OCI-LY3 (cell line): Measurements from ENCODE around the gene LIPC.

Experiments used
- H2AFZ ChIP-seq: fragments of 200-600, 300-600 bp; shearing (Covaris generic); 2 replicates; pipeline ENCODE4 v1.6.0; 2014; ENCODE audit warnings: antibody characterized with exemption, low read depth, low read length
- H3K27ac ChIP-seq: fragments of 200-600, 300-600 bp; sonication (generic); 2 replicates; pipeline ENCODE4 v1.5.1; 2014; ENCODE audit warnings: mild to moderate bottlenecking, low read length, moderate library complexity, mixed read lengths
- H3K27me3 ChIP-seq: fragments of 200-600, 300-600 bp; sonication (generic); 2 replicates; pipeline ENCODE4 v1.6.1; 2014; ENCODE audit warnings: low read depth, low read length, mixed read lengths
- H3K36me3 ChIP-seq: fragments of 200-600, 300-600 bp; sonication (generic); replicated peaks from 2 replicates; pipeline ENCODE3; 2014; ENCODE audit warnings: low read depth, low read length, mixed read lengths
- H3K4me1 ChIP-seq: fragments of 300-600, 200-600 bp; sonication (generic); 2 replicates; pipeline ENCODE4 v1.6.1; 2014; ENCODE audit warnings: low read length, mixed read lengths
- H3K4me2 ChIP-seq: fragments of 200-600, 300-600 bp; sonication (generic); 2 replicates; pipeline ENCODE4 v1.6.1; 2014; ENCODE audit warnings: low read length, mixed read lengths
- H3K4me3 ChIP-seq: fragments of 300-600, 200-600 bp; sonication (generic); 2 replicates; pipeline ENCODE4 v1.5.1; 2014; ENCODE audit warnings: antibody characterized with exemption, mild to moderate bottlenecking, low read length, moderate library complexity
- H3K79me2 ChIP-seq: fragments of 300-600, 200-600 bp; shearing (Covaris generic); 2 replicates; pipeline ENCODE4 v1.6.1; 2014; ENCODE audit warnings: mild to moderate bottlenecking, low read length, mixed read lengths
- H3K9ac ChIP-seq: fragments of 300-600, 200-600 bp; shearing (Covaris generic); 2 replicates; pipeline ENCODE4 v1.6.0; 2014; ENCODE audit warnings: mild to moderate bottlenecking, low read length, moderate library complexity
- H3K9me3 ChIP-seq: fragments of 200-600, 300-600 bp; shearing (Covaris generic); 2 replicates; pipeline ENCODE4 v1.6.1; 2014; ENCODE audit warnings: low read length, mixed read lengths; ENCODE audit not compliant: insufficient read depth
- H4K20me1 ChIP-seq: fragments of 200-600, 300-600 bp; sonication (generic); 2 replicates; pipeline ENCODE4 v1.6.1; 2016; ENCODE audit warnings: low read length, mixed read lengths; ENCODE audit not compliant: insufficient read depth
- EZH2phosphoT487 ChIP-seq: fragments of 200-600 bp; shearing (Covaris generic); IDR thresholded peaks from 2 replicates; pipeline ENCODE4 v1.6.1; 2018; ENCODE audit warnings: antibody characterized with exemption, mixed run types, low read depth
- TF ChIP-seq, protein P1 (sequence below): fragments of 200-600, 300-600 bp; sonication (generic); IDR thresholded peaks from 2 replicates; pipeline ENCODE4 v1.5.1; 2014; ENCODE audit warnings: antibody characterized with exemption, low read length, low read depth

The LIPC gene

DNA sequence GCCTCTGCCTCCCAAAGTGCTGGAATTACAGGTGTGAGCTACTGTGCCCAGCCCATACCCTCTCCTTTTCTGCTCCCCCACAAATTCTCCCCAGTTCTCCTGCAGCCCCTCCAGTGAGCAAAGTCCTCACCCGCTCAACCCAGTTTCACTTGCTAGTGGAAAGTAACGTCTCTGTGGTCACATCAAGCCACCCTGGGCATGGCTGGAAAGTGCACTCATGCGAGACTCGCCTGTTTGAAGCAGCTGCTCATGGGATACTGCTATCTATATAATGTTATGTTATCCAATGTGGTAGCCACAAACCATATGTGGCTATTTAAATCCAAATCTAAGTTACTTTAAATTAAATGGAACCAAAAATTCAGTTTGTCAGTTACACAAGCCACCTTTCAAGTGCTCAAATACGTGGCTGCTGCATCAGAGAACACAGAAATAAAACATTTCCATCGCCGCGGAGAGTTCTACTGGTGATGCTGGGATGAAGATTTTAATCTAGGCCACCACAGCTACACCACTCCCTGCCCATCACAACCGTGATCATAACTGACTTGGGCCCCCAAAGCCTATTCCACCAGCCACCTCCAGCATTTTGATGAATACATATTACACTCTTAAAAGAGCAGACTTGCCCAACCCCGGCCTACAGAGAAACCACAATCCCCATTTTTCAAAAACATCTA lies 119.4 kb downstream of the LIPC start:
- H3K27ac ChIP-seq, result no peak overlapping the region

DNA sequence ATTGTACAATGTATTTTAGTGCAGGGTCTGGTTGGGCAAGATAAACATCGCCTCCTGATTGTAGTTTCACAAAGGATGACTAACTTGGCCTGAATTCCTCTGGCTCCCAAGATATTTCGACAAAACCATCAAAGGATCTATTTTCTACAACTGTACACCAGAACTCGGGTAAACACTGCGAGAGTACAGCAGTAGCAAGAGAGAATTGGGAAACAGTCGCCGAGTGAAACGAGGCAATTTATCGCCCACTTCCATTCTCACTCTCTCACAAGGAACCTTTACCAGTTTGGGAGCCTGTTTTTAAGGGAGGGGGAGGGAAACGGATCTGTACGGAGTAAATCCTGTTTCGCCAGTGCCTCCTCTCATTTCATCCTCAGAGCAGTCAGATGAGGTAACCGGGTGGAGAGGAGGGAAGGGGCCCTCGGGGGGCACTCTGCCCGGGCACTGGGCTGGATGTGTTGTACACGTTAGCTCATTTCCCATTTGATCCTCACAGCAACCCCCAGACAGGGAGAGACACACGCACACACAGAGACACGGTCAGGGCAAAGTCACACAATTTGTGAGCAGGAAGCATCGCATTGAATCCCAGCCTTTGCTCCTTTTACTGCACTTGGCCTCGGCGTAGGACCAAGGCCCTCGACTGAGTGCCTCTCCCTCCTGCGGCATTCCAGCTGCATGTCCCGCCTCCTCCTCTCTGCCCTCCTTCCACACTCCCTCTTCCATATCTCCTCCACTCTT lies 120.1 kb downstream of the LIPC start:
- Histone ChIP-seq H2AFZ (no peak overlapping the region), H3K27me3 (peaks cover 2% of the 10 kb centered on the region; the same call in 1 of the 2 replicates), H3K4me1 (no peaks in the 10 kb centered on the region), H3K4me3 (no peak overlapping the region), H3K9ac (no peak overlapping the region), H3K27ac (no peak overlapping the region), H4K20me1 (no peaks in the 10 kb centered on the region), H3K79me2 (no peaks in the 10 kb centered on the region), H3K9me3 (no peaks in the 10 kb centered on the region), H3K36me3 (no peaks in the 10 kb centered on the region), H3K4me2 (no peak overlapping the region)
- TF ChIP-seq EZH2phosphoT487, result no peak
- TF ChIP-seq, protein P1, sequence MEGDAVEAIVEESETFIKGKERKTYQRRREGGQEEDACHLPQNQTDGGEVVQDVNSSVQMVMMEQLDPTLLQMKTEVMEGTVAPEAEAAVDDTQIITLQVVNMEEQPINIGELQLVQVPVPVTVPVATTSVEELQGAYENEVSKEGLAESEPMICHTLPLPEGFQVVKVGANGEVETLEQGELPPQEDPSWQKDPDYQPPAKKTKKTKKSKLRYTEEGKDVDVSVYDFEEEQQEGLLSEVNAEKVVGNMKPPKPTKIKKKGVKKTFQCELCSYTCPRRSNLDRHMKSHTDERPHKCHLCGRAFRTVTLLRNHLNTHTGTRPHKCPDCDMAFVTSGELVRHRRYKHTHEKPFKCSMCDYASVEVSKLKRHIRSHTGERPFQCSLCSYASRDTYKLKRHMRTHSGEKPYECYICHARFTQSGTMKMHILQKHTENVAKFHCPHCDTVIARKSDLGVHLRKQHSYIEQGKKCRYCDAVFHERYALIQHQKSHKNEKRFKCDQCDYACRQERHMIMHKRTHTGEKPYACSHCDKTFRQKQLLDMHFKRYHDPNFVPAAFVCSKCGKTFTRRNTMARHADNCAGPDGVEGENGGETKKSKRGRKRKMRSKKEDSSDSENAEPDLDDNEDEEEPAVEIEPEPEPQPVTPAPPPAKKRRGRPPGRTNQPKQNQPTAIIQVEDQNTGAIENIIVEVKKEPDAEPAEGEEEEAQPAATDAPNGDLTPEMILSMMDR, result no peak

More for the DNA sequence above, 119.4 kb downstream of the LIPC start:
- peaks cover 2% of the 10 kb centered on the region; the same call in 1 of the 2 replicates for H3K27me3 ChIP-seq
- TF ChIP-seq, protein P1, result no peak
- no peak for TF ChIP-seq EZH2phosphoT487
- no peaks in the 10 kb centered on the region for H3K9me3 ChIP-seq
- no peak overlapping the region for H3K4me3 ChIP-seq
- H3K36me3 ChIP-seq, result no peaks in the 10 kb centered on the region
- H3K4me2 ChIP-seq, result no peak overlapping the region
- H3K9ac ChIP-seq, result no peak overlapping the region
- no peak overlapping the region for H2AFZ ChIP-seq
- H4K20me1 ChIP-seq, result no peaks in the 10 kb centered on the region
- H3K4me1 ChIP-seq, result no peaks in the 10 kb centered on the region
- H3K79me2 ChIP-seq, result no peaks in the 10 kb centered on the region

DNA sequence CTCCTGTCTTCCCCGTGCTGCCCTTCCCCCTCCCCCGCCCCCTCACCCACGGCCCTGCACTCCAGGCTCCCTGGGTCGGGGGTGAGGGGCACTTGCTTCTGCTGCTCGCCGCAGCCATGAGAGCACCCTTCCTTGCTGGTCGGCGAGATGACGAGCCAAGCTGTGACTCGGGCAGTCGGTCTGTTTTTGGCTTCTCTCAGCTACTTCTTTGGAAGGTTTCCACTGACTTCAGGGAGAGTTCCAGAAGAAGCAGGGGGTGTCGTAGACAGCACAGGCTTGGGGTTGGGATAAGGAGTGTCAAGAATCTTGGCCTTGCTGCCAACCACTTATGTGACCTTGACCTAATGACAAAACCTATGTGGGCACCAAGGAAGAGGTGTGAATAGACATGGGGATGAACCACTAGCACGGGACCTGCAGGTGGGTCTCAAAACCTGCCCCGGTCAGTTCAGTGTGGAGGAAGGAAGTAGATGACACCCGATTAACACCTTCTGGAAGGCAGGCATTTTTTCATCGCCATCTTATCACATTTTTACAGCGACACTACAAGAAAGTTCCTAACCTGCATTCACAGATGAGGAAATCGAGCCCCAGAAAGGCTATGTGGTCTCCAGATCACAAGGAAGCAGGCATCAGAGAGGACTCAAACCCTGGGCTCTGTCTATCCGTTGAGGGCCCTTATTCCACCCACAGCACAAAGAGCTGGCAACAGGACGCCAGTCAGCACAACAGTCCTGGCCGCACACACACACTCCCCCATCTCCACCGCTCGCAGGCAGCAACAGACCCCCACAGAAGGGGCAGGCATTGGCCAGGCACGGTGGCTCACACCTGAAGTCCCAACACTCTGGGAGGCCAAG lies 120.9 kb downstream of the LIPC start:
- no peaks in the 10 kb centered on the region for H3K79me2 ChIP-seq
- no peak overlapping the region for H3K9ac ChIP-seq
- H3K4me1 ChIP-seq, result no peaks in the 10 kb centered on the region
- H4K20me1 ChIP-seq, result no peaks in the 10 kb centered on the region
- no peak overlapping the region for H3K4me2 ChIP-seq
- H3K36me3 ChIP-seq, result no peaks in the 10 kb centered on the region
- no peaks in the 10 kb centered on the region for H3K9me3 ChIP-seq
- no peak overlapping the region for H2AFZ ChIP-seq
- H3K4me3 ChIP-seq, result no peak overlapping the region
- peaks cover 2% of the 10 kb centered on the region; the same call in 1 of the 2 replicates for H3K27me3 ChIP-seq
- TF ChIP-seq, protein P1, result no peak
- no peak for TF ChIP-seq EZH2phosphoT487
- H3K27ac ChIP-seq, result no peak overlapping the region
